ENCODE results near the gene LIPC.

Gene LIPC

GRCh38 chr15:58489289-58490085 lies 57.7 kb downstream of the LIPC start:
- no peaks in the 10 kb centered on the region for H3K36me3 Mint-ChIP-seq (ENCODE audit: low read depth)
- no peak overlapping the region for H3K4me3 Mint-ChIP-seq
- peaks cover 26% of the 10 kb centered on the region for H3K4me1 Mint-ChIP-seq (ENCODE audit: low read depth)
- DNase-seq = no peak
- peaks cover 3% of the 10 kb centered on the region for H3K9me3 Mint-ChIP-seq
- H3K27ac Mint-ChIP-seq = no peak overlapping the region
- no peaks in the 10 kb centered on the region for H3K27me3 Mint-ChIP-seq

- peaks cover 20% of the 10 kb centered on the region for H3K4me1 Mint-ChIP-seq (ENCODE audit: low read depth)
- peaks cover 3% of the 10 kb centered on the region for H3K9me3 Mint-ChIP-seq
- no peak for DNase-seq
- no peak overlapping the region for H3K27ac Mint-ChIP-seq
- no peak overlapping the region for H3K4me3 Mint-ChIP-seq
- H3K36me3 Mint-ChIP-seq (ENCODE audit: low read depth) = no peaks in the 10 kb centered on the region
- no peaks in the 10 kb centered on the region for H3K27me3 Mint-ChIP-seq
Measured at GRCh38 chr15:58490086-58490887, 58.5 kb downstream of the LIPC start.

GRCh38 chr15:58490888-58491473 lies 59.2 kb downstream of the LIPC start:
- Mint-ChIP-seq H3K27me3 (no peaks in the 10 kb centered on the region), H3K9me3 (peaks cover 3% of the 10 kb centered on the region), H3K36me3 (ENCODE audit: low read depth) (no peaks in the 10 kb centered on the region), H3K27ac (no peak overlapping the region), H3K4me3 (no peak overlapping the region), H3K4me1 (ENCODE audit: low read depth) (peaks cover 18% of the 10 kb centered on the region)
- no peak for DNase-seq

- no peak overlapping the region for H3K4me3 Mint-ChIP-seq
- H3K27me3 Mint-ChIP-seq = no peaks in the 10 kb centered on the region
- peaks cover 16% of the 10 kb centered on the region for H3K4me1 Mint-ChIP-seq (ENCODE audit: low read depth)
- no peak overlapping the region for H3K27ac Mint-ChIP-seq
- H3K36me3 Mint-ChIP-seq (ENCODE audit: low read depth) = no peaks in the 10 kb centered on the region
- no peak for DNase-seq
- peaks cover 3% of the 10 kb centered on the region for H3K9me3 Mint-ChIP-seq
Measured at GRCh38 chr15:58491499-58492202, 59.9 kb downstream of the LIPC start.

GRCh38 chr15:58492661-58493397 lies 61.0 kb downstream of the LIPC start:
- no peak for DNase-seq
- Mint-ChIP-seq H3K27ac (no peak overlapping the region), H3K36me3 (ENCODE audit: low read depth) (no peaks in the 10 kb centered on the region), H3K4me3 (no peak overlapping the region), H3K4me1 (ENCODE audit: low read depth) (peaks cover 13% of the 10 kb centered on the region), H3K9me3 (peaks cover 3% of the 10 kb centered on the region), H3K27me3 (no peaks in the 10 kb centered on the region)

- Mint-ChIP-seq H3K27ac (no peak overlapping the region), H3K36me3 (ENCODE audit: low read depth) (no peaks in the 10 kb centered on the region), H3K4me3 (no peak overlapping the region), H3K4me1 (ENCODE audit: low read depth) (peaks cover 13% of the 10 kb centered on the region), H3K27me3 (no peaks in the 10 kb centered on the region), H3K9me3 (no peaks in the 10 kb centered on the region)
- no peak for DNase-seq
Measured at GRCh38 chr15:58494567-58494966, 62.8 kb downstream of the LIPC start.

GRCh38 chr15:58495891-58496408 lies 64.2 kb downstream of the LIPC start:
- no peak for DNase-seq
- no peaks in the 10 kb centered on the region for H3K9me3 Mint-ChIP-seq
- H3K36me3 Mint-ChIP-seq (ENCODE audit: low read depth) = no peaks in the 10 kb centered on the region
- H3K4me1 Mint-ChIP-seq (ENCODE audit: low read depth) = peaks cover 13% of the 10 kb centered on the region
- H3K4me3 Mint-ChIP-seq = no peak overlapping the region
- no peaks in the 10 kb centered on the region for H3K27me3 Mint-ChIP-seq
- no peak overlapping the region for H3K27ac Mint-ChIP-seq

GRCh38 chr15:58497046-58497785 lies 65.4 kb downstream of the LIPC start:
- Mint-ChIP-seq H3K4me1 (ENCODE audit: low read depth) (peaks cover 13% of the 10 kb centered on the region), H3K36me3 (ENCODE audit: low read depth) (no peaks in the 10 kb centered on the region), H3K4me3 (no peak overlapping the region), H3K27ac (no peak overlapping the region), H3K27me3 (no peaks in the 10 kb centered on the region), H3K9me3 (no peaks in the 10 kb centered on the region)
- DNase-seq = no peak

GRCh38 chr15:58498821-58499580 lies 67.2 kb downstream of the LIPC start:
- Mint-ChIP-seq H3K27me3 (no peaks in the 10 kb centered on the region), H3K4me1 (ENCODE audit: low read depth) (peaks cover 12% of the 10 kb centered on the region), H3K4me3 (no peak overlapping the region), H3K9me3 (no peaks in the 10 kb centered on the region), H3K36me3 (ENCODE audit: low read depth) (no peaks in the 10 kb centered on the region), H3K27ac (no peak overlapping the region)
- no peak for DNase-seq

GRCh38 chr15:58501006-58501405 lies 69.2 kb downstream of the LIPC start:
- H3K9me3 Mint-ChIP-seq = no peaks in the 10 kb centered on the region
- H3K36me3 Mint-ChIP-seq (ENCODE audit: low read depth) = no peaks in the 10 kb centered on the region
- H3K4me1 Mint-ChIP-seq (ENCODE audit: low read depth) = peaks cover 17% of the 10 kb centered on the region
- H3K4me3 Mint-ChIP-seq = no peak overlapping the region
- no peaks in the 10 kb centered on the region for H3K27me3 Mint-ChIP-seq
- no peak for DNase-seq
- no peak overlapping the region for H3K27ac Mint-ChIP-seq

- Mint-ChIP-seq H3K27me3 (no peaks in the 10 kb centered on the region), H3K4me1 (ENCODE audit: low read depth) (peaks cover 20% of the 10 kb centered on the region), H3K36me3 (ENCODE audit: low read depth) (no peaks in the 10 kb centered on the region), H3K9me3 (no peaks in the 10 kb centered on the region), H3K4me3 (no peak overlapping the region), H3K27ac (no peak overlapping the region)
- DNase-seq = no peak
Measured at GRCh38 chr15:58501636-58502188, 69.9 kb downstream of the LIPC start.

GRCh38 chr15:58503139-58504027 lies 71.6 kb downstream of the LIPC start:
- no peak overlapping the region for H3K4me3 Mint-ChIP-seq

More at GRCh38 chr15:58503139-58504027, 71.6 kb downstream of the LIPC start:
- DNase-seq = no peak
- Mint-ChIP-seq H3K9me3 (no peaks in the 10 kb centered on the region), H3K27ac (no peak overlapping the region), H3K36me3 (ENCODE audit: low read depth) (no peaks in the 10 kb centered on the region), H3K4me1 (ENCODE audit: low read depth) (peaks cover 20% of the 10 kb centered on the region), H3K27me3 (no peaks in the 10 kb centered on the region)
